Ovary (tissue), 9 donors: ENCODE results near the gene RSU1. TPM values are rescaled to one million over a fixed set of nuclear protein-coding genes. Genes with fewer than 3 reads are reported as not detected.

Source experiments
- DNase-seq, 5 donors: peaks; one replicate each; pipeline ENCODE4 v3.0.0-alpha.2; 2019 to 2020
- H3K27ac ChIP-seq, 2 donors: fragments of 200-600 bp; one replicate each; pipeline versions ENCODE4 v1.5.1 to v1.8.0; 2019 to 2022
- H3K27me3 ChIP-seq: fragments of 200-600 bp; one replicate; pipeline ENCODE4 v1.8.0; 2022
- H3K36me3 ChIP-seq: fragments of 200-600 bp; sonication (generic); one replicate; pipeline ENCODE4 v1.5.1; 2019
- H3K4me1 ChIP-seq: one replicate; pipeline ENCODE4 v1.8.1; 2013; ENCODE audit warnings: mild to moderate bottlenecking, moderate library complexity; ENCODE audit not compliant: insufficient read depth
- H3K4me3 ChIP-seq: fragments of 200-600 bp; sonication (generic); one replicate; pipeline ENCODE4 v1.5.1; 2017
- H3K9me3 ChIP-seq, 2 donors: fragments of 200-600 bp in 1 of 2; sonication (generic) in 1 of 2; one replicate each; pipeline versions ENCODE4 v1.5.1 to v1.8.1; 2013 to 2019; ENCODE audit warnings: mild to moderate bottlenecking in 1 of 2, moderate library complexity in 1 of 2
- EP300 ChIP-seq: sonication (generic); formaldehyde crosslinking; IDR thresholded peaks from one replicate; pipeline ENCODE4 v1.6.1; 2017; ENCODE audit warnings: antibody characterized with exemption
- POLR2A ChIP-seq: fragments of 450-650 bp; IDR thresholded peaks from one replicate; pipeline ENCODE4 v1.6.1; 2017; ENCODE audit warnings: antibody characterized with exemption, mild to moderate bottlenecking, moderate library complexity
- WGBS, 3 donors: extraction: QIAGEN DNeasy Blood & Tissue Kit in 1 of 3; methylation state at CpG; one replicate each; pipeline versions ENCODE4 v1.1.5 to v1.1.7; 2013 to 2017; 5-methylcytosine and 5-hydroxymethylcytosine counted together
- intact Hi-C, 4 donors: fragments of 100-400 bp; cut with DNase I; formaldehyde crosslinking; loops; one replicate each; pipeline versions ENCODE4 v1.11.0 to v1.15.1; 2022 to 2023
- polyA plus RNA-seq, 2 donors: library from polyadenylated mRNA; stranded (reverse); fragments of 200-250 nt in 1 of 2; fragments of 350-450 nt in 1 of 2; fragmentation: Illumina TruSeq in 1 of 2; extraction: RNeasy Lipid Tissue Mini Kit (QIAGEN cat#74804) in 1 of 2; gene quantifications; one replicate each; pipeline ENCODE4 v1.2.3, GENCODE V29; 2013 to 2014
- small RNA-seq: library from RNA; depleted of rRNA; stranded (forward); fragments of <200 nt; gene quantifications from one replicate; pipeline ENCODE3, GENCODE V24; 2016
- total RNA-seq, 7 donors: library from RNA; depleted of rRNA in 2 of 7; stranded (reverse); fragments of >200 nt in 2 of 7; fragmentation: NEBNext Ultra II Directional in 3 of 7; extraction: Animal tissue kit (Norgen Biotek cat#: 25700) in 3 of 7; gene quantifications; one replicate each; pipeline versions ENCODE4 v1.1.0 to v1.2.4, GENCODE V29; 2016 to 2023
- TF ChIP-seq, protein P1 (sequence below), 3 donors: fragments of 450-650 bp in 2 of 3; fragments of 200-600 bp in 1 of 3; IDR thresholded peaks; one replicate each; pipeline versions ENCODE4 v1.5.1 to v1.8.0; 2016 to 2022; ENCODE audit warnings: antibody characterized with exemption in 3 of 3, mild to moderate bottlenecking in 1 of 3
- donor health status: DM: no; HTN: no; CAD: no; lungs with moderate emphysema.
- donor health status: DM: no; HTN: no; CAD: no.
- donor health status: Bipolar disorder and iron deficiency.
- donor health status: DM: yes; HTN: yes; CAD: no.
- donor health status: DM: no; HTN: no; CAD: no.
- donor health status: DM: yes; HTN: yes; CAD: no.

The RSU1 gene
- total and polyA plus RNA-seq, 9 donors = 30.1 to 184 (median 70.3) TPM

GRCh38 chr10:16544591-16544990 lies 272.6 kb downstream of the RSU1 start:
- Histone ChIP-seq H3K36me3 (no peaks in the 10 kb centered on the region), H3K4me1 (no peaks in the 10 kb centered on the region), H3K27ac (no peak overlapping the region), H3K27me3 (no peaks in the 10 kb centered on the region), H3K9me3 (no peaks in the 10 kb centered on the region), H3K4me3 (no peak overlapping the region)
- no peak for DNase-seq
- TF ChIP-seq EP300 (no peak), POLR2A (no peak)
- TF ChIP-seq, protein P1, sequence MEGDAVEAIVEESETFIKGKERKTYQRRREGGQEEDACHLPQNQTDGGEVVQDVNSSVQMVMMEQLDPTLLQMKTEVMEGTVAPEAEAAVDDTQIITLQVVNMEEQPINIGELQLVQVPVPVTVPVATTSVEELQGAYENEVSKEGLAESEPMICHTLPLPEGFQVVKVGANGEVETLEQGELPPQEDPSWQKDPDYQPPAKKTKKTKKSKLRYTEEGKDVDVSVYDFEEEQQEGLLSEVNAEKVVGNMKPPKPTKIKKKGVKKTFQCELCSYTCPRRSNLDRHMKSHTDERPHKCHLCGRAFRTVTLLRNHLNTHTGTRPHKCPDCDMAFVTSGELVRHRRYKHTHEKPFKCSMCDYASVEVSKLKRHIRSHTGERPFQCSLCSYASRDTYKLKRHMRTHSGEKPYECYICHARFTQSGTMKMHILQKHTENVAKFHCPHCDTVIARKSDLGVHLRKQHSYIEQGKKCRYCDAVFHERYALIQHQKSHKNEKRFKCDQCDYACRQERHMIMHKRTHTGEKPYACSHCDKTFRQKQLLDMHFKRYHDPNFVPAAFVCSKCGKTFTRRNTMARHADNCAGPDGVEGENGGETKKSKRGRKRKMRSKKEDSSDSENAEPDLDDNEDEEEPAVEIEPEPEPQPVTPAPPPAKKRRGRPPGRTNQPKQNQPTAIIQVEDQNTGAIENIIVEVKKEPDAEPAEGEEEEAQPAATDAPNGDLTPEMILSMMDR (IDR thresholded peaks at IDR 0.05) = no peak
- 75 to 82% (median 78%) methylated on average over 4 of the region's 4 CpGs for WGBS, 3 donors
- intact Hi-C loops = no loop called here

GRCh38 chr10:16544099-16544498 lies 273.1 kb downstream of the RSU1 start:
- H3K4me3 ChIP-seq = no peak overlapping the region
- 63 to 73% (median 66%) methylated on average over 3 of the region's 3 CpGs for WGBS, 3 donors
- no peaks in the 10 kb centered on the region for H3K9me3 ChIP-seq
- no peaks in the 10 kb centered on the region for H3K27me3 ChIP-seq
- DNase-seq = no peak
- TF ChIP-seq POLR2A (no peak), EP300 (no peak)
- TF ChIP-seq, protein P1 (IDR thresholded peaks at IDR 0.05) = no peak
- H3K27ac ChIP-seq = no peak overlapping the region
- H3K36me3 ChIP-seq = no peaks in the 10 kb centered on the region
- intact Hi-C loops = no loop called here
- no peaks in the 10 kb centered on the region for H3K4me1 ChIP-seq

Small RNAs within 50 kb of the gene (small RNA-seq; reads per million reads assigned to genes)
- not detected for gene RF02271
